Osteocyte (in vitro differentiated cells): ENCODE results near the gene COLEC12. TPM values are rescaled to one million over a fixed set of nuclear protein-coding genes. Genes with fewer than 3 reads are reported as not detected.

Experiments used
- DNase-seq: peaks from one replicate; pipeline ENCODE4 v3.0.0; 2021; ENCODE audit warnings: mixed read lengths; ENCODE audit not compliant: unreplicated experiment; ENCODE audit errors: extremely low spot score
- H3K27ac Mint-ChIP-seq: one replicate; pipeline ENCODE4 v1.8.0; 2021; ENCODE audit warnings: mild to moderate bottlenecking, mixed read lengths; ENCODE audit not compliant: unreplicated experiment
- H3K27me3 Mint-ChIP-seq: one replicate; pipeline ENCODE4 v1.8.0; 2021; ENCODE audit warnings: mixed read lengths; ENCODE audit not compliant: unreplicated experiment
- H3K36me3 Mint-ChIP-seq: one replicate; pipeline ENCODE4 v1.8.0; 2021; ENCODE audit warnings: mixed read lengths; ENCODE audit not compliant: unreplicated experiment
- H3K4me1 Mint-ChIP-seq: one replicate; pipeline ENCODE4 v1.8.0; 2021; ENCODE audit warnings: mixed read lengths; ENCODE audit not compliant: unreplicated experiment
- H3K4me3 Mint-ChIP-seq: one replicate; pipeline ENCODE4 v1.8.0; 2021; ENCODE audit warnings: mild to moderate bottlenecking, moderate library complexity, mixed read lengths; ENCODE audit not compliant: unreplicated experiment
- H3K9me3 Mint-ChIP-seq: one replicate; pipeline ENCODE4 v1.8.0; 2021; ENCODE audit warnings: mixed read lengths; ENCODE audit not compliant: unreplicated experiment
- CTCF ChIP-seq: fragments of 200-600 bp; sonication (generic); IDR thresholded peaks from 2 replicates; pipeline ENCODE4 v1.5.0; 2021; ENCODE audit warnings: antibody characterized with exemption, mild to moderate bottlenecking, moderate library complexity
- total RNA-seq: library from RNA; stranded (reverse); gene quantifications from 2 replicates; pipeline ENCODE4 v1.2.1, GENCODE V29; 2021

COLEC12 gene
- total RNA-seq, 1 donor from 2014 or later, result 113 TPM

GRCh38 chr18:404061-404636 lies 96.4 kb downstream of the COLEC12 start:
- H3K4me1 Mint-ChIP-seq, result peaks cover 32% of the 10 kb centered on the region
- no peaks in the 10 kb centered on the region for H3K27me3 Mint-ChIP-seq
- DNase-seq, result no peak
- TF ChIP-seq CTCF, result no peak
- H3K27ac Mint-ChIP-seq, result no peak overlapping the region
- no peak overlapping the region for H3K4me3 Mint-ChIP-seq
- peaks cover 6% of the 10 kb centered on the region for H3K9me3 Mint-ChIP-seq
- H3K36me3 Mint-ChIP-seq, result peaks cover 25% of the 10 kb centered on the region

- Mint-ChIP-seq H3K4me1 (peaks cover 37% of the 10 kb centered on the region), H3K27ac (no peak overlapping the region), H3K9me3 (peaks cover 6% of the 10 kb centered on the region), H3K36me3 (peaks cover 24% of the 10 kb centered on the region), H3K27me3 (no peaks in the 10 kb centered on the region), H3K4me3 (no peak overlapping the region)
- TF ChIP-seq CTCF, result no peak
- DNase-seq, result no peak
These were observed 98.4 kb downstream of the COLEC12 start for GRCh38 chr18:402129-402528.

- peaks cover 6% of the 10 kb centered on the region for H3K9me3 Mint-ChIP-seq
- DNase-seq, result no peak
- H3K27me3 Mint-ChIP-seq, result no peaks in the 10 kb centered on the region
- no peak overlapping the region for H3K27ac Mint-ChIP-seq
- peaks cover 13% of the 10 kb centered on the region for H3K36me3 Mint-ChIP-seq
- H3K4me3 Mint-ChIP-seq, result no peak overlapping the region
- H3K4me1 Mint-ChIP-seq, result peaks cover 47% of the 10 kb centered on the region
- TF ChIP-seq CTCF, result no peak
These were observed 100.0 kb downstream of the COLEC12 start for GRCh38 chr18:400456-400855.

GRCh38 chr18:399631-400135 lies 100.8 kb downstream of the COLEC12 start:
- DNase-seq, result no peak
- H3K36me3 Mint-ChIP-seq, result peaks cover 10% of the 10 kb centered on the region
- no peak overlapping the region for H3K4me3 Mint-ChIP-seq
- no peak for TF ChIP-seq CTCF
- no peaks in the 10 kb centered on the region for H3K9me3 Mint-ChIP-seq
- H3K27ac Mint-ChIP-seq, result peak overlapping the region; percentile 21
- H3K4me1 Mint-ChIP-seq, result peaks cover 54% of the 10 kb centered on the region
- no peaks in the 10 kb centered on the region for H3K27me3 Mint-ChIP-seq

- TF ChIP-seq CTCF, result no peak
- Mint-ChIP-seq H3K27me3 (no peaks in the 10 kb centered on the region), H3K4me1 (peaks cover 59% of the 10 kb centered on the region)
These were observed 101.4 kb downstream of the COLEC12 start for GRCh38 chr18:398935-399630.

More at GRCh38 chr18:398935-399630, 101.4 kb downstream of the COLEC12 start:
- H3K9me3 Mint-ChIP-seq, result no peaks in the 10 kb centered on the region
- H3K36me3 Mint-ChIP-seq, result peaks cover 8% of the 10 kb centered on the region
- no peak overlapping the region for H3K4me3 Mint-ChIP-seq
- DNase-seq, result no peak
- peak overlapping the region; percentile 21 for H3K27ac Mint-ChIP-seq
